HG02852 (cell line): ENCODE data around the gene SLC29A4.
"Not testable (repeated sequence)": the region's sequence is repeated elsewhere in the genome, so short reads cannot be mapped to it uniquely, and the experiment has no call there.

ENCODE experiments used
- ATAC-seq: cut with Tn5 transposase; IDR thresholded peaks from one replicate; pipeline ENCODE4 v1.9.1; 2021; ENCODE audit warnings: mild to moderate bottlenecking, moderate library complexity; ENCODE audit not compliant: unreplicated experiment

The SLC29A4 gene

DNA sequence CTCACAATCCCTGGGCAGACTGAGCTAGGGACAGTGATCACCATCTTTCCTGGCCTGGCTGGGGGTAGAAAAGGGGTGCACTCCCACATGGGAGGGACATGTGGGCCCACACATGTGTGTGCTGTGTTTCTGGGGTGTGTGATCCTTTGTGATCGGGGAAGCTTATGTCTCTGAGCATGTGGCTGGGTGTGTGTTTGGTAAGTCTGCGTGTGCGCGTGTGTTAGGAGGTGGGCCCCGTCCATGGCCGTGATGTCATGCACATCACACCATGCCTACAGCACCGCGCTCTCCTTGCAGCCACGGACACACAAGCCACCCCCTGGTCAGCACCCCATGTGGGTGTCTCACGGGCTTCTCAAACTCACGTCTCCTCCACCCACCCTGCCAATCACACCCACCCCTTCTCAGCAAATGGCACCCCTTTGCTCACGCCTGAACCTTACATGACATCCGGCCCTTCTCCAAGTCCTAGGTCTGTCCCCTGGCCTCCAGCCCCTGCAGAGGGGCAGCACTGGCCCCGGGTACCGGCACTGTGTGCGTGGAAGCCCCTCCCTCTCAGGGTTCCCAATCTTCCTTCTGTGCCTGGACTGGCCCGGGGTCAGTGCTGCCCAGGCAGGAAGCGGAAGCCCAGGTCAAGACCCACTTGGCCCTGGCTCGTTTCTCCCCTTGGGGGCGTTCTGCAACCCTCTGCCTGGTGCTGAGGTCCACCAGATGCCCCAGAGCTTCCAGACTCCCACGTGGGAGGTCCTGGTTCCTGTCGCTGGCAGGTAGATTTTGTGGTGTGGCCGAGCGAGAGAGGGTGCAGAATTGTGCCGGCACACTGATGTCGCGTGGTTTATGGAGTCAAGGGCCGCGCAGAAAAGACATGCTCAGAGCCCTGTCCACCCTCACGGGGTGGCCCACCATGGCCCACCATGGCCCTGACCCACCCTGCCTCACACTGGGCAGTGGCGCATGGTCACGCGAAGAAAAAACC lies 12.6 kb downstream of the SLC29A4 start:
- ATAC-seq: no peak

DNA sequence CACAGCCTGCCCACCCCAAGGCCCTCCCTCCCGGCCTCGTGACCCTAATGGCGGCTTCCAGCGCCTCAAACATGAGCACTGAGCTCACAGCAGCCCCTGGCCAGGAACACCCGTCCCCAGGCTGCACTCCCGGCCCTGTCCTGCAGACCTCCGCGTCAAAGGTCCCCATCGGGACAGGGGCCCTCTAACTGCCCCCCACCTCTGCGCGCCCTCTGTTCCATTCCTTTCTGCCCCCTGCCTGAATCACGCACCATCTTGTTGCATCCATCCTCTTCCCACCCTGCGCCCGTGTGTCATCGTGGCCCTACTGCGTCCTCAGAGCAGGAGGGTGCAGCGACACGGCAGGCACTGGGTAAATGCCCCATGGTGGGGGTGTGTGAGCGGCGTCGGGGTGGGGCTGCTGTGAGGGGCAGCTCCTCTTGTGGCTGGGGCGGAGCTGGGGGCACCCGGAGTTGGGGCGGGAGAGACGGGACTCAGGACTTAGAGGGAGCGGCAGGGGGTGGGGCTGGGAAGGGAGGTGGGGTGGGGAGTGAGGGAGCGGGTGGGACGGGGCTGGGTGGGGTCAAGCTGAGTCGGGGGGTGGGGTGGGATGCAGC lies 13.4 kb downstream of the SLC29A4 start:
- no peak for ATAC-seq

DNA sequence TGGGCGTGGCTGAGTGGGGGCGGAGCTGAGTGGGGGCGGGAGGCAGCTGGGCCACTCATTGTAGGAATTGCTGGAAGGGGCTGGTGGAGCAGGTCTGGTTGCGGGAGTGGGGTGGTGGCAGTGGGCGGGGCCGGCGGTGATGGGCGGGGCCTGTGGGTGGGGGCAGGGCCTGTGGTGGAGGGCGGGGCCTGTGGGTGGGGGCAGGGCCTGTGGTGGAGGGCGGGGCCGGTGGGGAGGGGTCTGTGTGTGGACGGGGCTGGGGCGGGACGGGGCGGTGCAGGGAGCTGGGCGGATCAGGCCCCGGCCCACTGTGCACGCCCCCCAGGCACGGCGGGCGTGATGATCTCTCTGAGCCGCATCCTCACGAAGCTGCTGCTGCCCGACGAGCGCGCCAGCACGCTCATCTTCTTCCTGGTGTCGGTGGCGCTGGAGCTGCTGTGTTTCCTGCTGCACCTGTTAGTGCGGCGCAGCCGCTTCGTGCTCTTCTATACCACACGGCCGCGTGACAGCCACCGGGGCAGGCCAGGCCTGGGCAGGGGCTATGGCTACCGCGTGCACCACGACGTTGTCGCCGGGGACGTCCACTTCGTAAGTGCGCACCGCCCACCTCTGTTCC lies 14.0 kb downstream of the SLC29A4 start:
- ATAC-seq: no peak

DNA sequence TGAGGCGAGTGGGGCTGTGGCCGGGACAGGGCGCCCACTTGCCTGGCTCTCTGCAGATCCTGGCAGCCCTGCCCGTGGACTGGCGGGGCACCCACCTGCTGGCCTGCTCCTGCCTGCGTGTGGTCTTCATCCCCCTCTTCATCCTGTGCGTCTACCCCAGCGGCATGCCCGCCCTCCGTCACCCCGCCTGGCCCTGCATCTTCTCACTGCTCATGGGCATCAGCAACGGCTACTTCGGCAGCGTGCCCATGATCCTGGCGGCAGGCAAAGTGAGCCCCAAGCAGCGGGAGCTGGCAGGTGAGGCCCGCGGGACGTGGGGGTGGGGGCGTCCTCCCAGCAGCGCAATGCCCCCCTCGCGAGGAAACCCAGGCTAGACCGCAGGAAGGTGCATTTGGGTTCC lies 17.6 kb downstream of the SLC29A4 start:
- ATAC-seq: no peak

DNA sequence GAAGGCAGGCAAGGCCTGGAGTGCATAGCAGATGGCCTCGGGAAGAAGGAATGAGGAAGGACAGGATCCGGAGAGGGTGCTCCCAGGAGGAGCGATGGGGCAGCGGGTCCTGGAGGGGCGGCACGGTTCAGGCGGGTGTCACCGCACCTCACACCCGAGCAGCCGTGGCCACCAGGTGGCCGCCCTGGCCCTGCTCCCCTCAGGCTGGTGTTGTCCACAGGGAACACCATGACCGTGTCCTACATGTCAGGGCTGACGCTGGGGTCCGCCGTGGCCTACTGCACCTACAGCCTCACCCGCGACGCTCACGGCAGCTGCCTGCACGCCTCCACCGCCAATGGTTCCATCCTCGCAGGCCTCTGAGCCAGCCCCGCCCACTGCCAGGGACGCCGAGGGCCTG lies 19.8 kb downstream of the SLC29A4 start:
- ATAC-seq: no peak

DNA sequence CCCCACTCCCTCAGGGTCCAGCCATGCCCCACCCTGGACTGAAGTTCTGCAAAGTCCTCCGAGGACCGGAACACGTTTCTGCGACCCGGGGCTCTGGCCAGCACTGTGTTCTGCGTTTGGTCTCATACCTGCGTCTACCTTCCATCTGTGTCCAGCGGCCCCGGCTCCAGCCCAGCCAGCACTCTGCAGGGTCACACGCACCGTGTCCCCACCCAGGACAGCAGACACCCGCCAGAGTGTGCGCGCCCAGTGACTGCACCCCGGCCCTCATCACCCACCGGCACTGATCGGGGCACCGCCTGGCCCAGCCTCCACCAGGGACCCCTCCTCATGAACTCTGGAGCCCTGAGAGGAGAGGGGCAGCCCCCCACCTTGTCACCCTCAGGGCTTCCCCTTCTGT lies 20.3 kb downstream of the SLC29A4 start:
- no peak for ATAC-seq

DNA sequence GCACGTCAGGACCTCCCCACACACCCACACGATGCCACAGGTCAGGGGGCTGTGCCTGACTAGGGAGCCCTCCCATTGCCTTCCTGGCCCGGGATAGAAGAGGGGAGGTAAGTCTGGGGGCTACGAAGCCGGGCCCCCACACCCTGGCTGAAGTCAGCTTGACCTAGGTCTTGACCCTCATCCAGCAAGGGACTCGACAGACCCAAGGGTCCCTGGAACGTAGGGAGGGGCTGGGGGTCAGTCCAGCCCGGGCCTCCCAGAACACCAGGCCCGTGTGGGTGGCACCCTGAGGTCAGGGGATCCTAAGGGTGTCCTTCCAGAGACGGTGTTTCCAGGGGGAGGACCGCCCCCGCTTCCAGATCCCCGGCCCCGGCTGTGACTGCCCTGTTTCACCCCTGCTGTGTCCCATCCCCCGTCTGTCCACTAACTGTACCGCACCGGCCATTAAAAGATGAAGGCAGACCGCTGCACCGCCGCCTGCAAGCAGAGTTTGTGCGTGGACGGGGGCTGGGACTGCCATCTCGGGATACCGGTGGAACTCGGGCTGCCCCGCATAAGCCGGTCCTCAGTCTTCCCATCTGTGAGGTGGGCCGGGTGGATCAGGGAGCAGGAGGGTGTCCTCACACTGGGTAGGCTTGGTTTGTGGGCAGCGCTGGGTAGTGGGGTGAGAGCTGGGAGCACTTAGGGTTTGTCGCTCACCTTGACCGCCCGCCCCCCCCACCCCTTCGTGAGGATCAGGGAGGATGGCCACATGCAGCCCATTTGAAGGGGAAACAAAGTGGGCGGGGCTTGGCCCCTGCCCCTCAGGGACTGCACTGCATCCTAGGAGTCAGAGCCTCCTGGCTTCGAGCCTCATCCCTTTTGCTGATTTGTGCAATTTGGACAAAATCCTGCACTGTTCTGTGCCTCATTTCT lies 21.1 kb downstream of the SLC29A4 start:
- no peak for ATAC-seq

DNA sequence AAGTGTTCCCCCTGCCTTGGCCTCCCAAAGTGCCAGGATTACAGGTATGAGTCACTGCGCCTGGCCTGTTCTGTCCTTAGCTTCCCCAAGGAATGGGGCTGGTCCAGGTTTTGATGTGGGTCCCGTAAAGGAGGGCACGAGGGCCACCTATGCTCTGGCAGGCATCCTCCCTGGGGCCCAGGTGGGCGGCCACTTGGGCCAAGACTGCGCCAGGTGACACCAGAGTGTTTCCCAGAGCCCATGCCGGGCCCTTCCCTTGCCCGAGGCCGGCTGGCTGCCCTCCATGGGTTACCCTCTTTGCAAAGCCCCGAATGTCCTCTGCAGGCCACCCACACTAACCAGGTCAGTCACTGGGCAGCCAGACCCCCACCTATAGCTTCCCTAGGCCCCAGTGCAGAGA lies 22.3 kb downstream of the SLC29A4 start:
- not testable (repeated sequence) for ATAC-seq

DNA sequence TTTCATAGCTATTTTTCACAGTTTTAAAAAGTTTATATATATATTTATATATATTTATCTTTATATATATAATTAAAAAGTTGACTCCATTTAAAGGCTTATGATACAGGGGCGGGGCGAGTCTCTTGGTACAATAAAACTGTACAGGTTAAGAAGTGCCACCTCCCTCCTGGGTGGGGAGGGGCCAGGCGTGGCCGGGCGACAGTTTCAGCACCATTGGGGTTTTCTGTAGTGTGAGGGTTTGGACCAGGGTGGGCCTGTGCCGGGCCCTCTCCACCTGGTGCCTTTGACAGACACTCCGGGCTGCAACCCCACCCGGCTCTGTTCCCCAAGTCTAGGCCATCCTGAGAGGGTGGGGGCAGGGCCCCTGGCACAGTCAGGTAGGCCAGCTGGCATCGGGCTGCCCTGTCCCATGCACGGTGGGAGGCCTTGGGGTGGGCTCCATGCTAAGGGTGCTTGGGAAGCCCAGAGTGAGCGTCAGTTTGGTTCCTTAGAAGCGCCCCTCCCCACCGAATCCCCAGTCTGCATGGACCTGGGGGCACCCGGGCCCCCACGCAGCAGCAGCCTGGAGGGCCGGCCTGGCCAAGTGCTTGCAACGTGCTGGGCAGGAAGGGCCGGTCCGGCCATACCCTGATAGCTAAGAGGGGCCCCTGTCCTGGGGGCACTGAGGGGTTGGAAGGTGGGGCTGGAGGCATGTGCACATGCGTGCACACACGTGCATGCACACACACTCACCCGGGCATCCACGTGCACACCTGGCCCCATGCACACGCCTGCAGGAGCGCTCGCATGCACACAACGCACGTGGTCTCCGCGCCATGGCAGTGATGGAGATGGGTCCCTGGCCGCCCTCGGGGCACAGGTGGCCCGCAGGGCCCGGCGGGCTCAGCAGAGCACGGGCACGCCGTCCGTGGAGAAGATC lies 24.7 kb downstream of the SLC29A4 start:
- ATAC-seq: not testable (repeated sequence)

DNA sequence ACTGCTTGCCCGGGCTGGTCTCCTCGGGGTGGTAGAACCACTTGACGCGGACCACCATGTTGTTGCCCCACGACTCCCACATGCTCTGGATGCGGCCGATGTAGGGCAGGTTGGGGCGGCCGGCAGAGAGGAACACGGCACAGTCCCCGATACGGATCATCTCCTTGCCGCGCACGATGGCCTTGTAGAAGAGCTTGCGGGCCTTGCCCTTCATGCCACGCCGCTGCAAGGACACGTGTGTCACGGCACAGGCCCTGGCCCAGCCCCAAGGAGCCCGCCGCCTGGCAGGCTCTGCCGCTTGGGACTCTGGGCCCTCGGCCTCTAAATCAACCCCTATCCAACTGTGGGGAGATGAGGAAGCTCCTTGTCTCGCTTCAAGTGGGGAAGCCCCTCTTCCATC lies 26.4 kb downstream of the SLC29A4 start:
- no peak for ATAC-seq

DNA sequence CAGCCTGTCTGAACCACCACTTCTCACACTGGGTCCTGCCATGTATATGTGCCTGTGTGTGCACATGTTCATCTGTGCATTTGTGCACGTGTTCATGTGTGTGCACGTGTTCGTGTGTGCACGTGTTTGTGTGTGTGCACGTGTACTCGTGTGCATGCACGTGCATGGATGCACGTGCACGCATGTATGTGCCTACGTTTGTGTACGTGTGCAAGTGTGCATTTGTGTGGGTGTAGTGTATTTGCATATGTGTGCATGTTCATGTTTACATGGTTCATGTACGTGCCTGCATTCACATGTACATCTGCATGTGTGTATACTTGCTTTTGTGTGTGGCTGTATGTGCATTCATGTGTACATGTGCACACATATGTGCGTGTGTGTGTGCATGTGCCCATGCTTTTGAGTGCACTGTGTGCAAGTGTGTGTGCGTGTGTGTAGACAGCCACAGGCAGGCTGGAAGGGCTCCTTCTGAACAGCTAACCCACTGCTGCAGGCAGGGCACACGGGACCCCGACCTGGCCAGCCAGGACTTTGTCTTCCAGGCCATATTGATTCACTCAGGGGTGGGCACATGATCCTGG lies 28.2 kb downstream of the SLC29A4 start:
- ATAC-seq: no peak

DNA sequence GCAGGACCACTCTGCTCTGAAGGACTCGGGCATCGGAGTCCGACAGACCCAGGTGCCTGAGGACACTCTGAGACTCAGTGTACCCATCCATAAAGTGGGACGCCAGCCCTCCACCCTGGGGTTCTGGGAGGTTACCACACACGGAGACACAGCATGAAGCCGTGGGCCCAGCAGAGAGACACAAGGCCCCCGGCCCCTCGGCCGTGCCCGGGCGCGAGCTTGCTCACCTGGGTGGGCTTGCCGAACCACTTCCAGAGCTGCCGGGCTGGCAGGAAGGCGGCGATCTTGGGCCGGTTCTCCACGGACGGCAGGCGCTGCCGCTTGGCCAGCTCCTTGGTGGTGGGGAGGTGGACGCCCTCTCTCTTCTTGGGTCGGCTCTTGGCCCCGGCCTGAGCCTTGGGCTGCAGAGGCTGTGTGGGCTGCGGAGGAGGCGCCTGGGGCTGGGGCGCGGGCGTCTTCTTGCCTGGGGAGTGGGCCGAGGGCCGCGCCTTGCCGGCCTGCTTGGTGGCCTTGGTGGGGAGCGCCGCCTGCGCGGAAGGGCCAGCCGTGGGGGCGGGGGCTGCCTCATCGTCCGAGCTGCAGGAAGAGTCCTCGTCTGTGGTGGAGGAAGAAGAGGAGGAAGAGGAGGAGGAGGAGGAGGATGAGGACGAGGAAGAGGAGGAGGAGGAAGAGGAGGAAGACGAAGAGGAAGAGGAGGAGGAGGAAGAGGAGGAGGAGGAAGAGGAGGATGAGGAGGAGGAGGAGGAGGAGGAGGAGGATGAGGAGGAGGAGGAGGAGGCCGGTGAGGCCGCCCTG lies 29.7 kb downstream of the SLC29A4 start:
- not testable (repeated sequence) for ATAC-seq

DNA sequence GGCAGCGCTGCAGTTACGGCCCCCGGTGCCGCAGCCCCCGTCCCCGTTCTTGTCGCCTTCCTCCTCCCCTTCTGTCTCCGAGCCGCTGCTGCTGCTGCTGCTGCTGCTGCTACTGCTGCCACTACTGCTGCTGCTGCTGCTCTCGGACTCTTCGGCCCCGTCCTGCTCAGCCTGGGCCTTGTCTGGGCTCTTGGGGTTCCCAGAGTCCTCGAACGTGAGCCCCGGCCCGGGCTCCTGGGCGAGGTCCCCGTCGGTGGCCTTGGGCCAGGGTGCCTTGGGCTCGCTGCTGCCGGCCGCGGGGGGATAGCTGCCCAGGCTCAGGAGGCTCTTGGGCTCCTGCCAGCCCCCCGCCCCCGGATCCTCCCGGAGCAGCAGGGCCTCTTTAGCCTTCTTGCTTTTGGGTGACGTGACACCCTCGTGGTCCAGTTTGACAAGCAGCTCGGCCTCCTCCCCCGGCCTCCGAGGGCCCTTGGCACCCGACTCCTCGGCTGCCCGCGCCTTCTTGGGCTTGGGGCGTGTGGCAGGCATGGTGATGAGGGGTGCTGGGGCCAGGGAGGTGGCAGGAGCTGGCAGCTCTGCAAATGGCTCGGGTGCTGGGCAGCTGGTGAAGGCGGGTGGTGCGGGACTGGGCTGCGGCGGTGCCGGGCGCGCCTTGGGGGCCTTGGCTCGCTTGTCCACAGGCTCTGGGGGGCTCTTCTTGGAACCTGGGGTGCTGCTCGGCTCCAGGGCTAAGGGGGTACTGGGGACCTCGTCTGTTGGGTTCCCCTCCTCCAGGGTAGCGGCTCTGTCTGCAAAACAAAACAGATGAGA lies 30.5 kb downstream of the SLC29A4 start:
- not testable (repeated sequence) for ATAC-seq

DNA sequence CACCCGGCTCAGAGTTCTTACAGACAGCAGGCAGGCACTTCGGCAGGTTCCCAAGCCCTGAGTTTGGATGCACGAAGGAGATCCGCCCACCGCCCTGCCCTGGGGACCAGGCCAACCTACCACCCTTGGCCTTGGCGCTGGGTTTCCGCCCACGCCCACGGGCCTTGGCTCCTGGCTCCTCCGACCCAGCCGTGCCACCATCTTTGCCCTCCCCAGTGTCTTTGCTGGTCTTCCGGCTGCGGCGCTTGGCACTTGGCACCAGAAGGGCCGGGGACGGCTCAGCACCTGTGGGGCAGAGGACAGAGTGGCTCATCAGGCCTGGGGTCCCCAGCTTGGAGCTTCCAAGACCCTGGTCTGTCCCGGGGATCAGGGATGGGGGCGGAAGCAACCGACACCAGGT lies 32.1 kb downstream of the SLC29A4 start:
- ATAC-seq: no peak

DNA sequence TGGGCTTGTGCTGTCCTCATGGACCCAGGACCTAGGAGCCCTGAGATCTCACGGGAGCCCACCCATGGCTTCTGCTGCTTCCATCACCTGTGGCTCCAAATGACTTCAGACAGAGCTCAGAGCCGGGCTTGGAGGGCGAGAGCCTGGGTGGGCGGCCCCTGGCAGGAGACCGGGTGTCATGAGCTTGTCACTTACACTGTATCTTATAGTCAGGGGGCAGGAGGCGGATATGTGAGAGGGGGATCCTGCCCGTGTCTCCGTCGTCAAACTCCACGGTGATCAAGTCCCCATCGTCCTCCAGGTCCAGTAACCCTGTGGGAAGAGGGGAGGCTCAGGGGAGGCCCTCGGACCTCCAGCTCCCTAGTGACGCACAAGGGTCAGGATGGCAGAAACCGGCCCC lies 33.0 kb downstream of the SLC29A4 start:
- no peak for ATAC-seq

DNA sequence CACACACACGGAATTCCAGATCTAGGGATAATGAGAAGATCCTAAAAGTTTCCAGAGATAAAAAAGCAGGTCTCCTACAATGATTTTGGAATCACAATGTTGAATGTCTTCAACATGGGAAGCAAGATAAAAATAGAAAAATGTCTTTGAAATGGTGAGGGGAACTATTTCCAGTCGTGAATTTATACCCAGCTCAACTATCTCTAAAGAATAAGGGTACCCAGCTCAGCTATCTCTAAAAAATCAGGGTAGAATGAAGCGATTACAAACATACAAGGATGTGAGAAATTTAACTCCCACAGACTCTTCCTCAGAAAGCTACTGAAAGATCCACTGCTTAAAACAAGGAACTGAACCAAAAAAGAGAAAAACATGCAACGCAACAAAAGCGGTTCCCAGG lies 35.9 kb downstream of the SLC29A4 start:
- not testable (repeated sequence) for ATAC-seq

DNA sequence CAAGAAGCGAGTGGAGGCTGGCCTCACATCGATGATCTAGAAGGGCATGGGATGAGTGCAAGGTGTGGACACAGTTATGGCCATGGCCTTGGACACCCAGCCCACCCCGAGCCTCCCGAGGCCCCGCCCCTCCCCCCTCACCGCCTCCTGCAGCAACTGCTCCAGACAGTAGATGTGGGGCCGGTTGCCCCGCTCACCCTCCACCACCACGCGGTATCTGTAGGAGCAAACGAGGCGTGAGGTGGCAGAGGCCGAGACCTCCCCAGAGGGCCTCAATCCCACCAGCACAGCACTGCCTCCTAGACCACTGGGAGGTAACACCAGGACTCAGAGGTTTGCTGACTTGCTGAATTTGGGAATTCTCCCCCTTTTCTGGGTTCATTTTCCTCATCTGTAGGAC lies 37.6 kb downstream of the SLC29A4 start:
- no peak for ATAC-seq
